ENCODE results near the gene CD180.

DNA sequence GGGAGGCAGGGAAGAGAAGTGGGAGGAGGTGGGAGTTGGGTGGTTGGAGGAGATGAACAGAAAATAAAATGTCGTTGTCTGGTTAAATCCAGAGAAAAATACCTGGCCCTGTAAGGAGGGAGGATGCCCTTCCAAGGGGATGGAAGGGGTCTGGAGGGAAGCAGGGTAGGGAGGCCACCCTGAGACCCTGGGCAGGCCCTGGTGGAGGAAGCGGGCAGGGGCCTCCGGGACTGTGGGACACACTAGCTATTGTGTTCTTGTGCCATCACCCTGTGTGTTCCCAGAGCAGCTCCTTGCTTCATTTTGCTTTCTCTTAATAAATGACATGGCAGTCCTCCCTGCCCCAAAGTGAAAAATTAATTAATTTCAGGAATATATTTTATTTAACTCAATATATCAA, 11.8 kb upstream of the CD180 start:
- TF ChIP-seq, protein P1, sequence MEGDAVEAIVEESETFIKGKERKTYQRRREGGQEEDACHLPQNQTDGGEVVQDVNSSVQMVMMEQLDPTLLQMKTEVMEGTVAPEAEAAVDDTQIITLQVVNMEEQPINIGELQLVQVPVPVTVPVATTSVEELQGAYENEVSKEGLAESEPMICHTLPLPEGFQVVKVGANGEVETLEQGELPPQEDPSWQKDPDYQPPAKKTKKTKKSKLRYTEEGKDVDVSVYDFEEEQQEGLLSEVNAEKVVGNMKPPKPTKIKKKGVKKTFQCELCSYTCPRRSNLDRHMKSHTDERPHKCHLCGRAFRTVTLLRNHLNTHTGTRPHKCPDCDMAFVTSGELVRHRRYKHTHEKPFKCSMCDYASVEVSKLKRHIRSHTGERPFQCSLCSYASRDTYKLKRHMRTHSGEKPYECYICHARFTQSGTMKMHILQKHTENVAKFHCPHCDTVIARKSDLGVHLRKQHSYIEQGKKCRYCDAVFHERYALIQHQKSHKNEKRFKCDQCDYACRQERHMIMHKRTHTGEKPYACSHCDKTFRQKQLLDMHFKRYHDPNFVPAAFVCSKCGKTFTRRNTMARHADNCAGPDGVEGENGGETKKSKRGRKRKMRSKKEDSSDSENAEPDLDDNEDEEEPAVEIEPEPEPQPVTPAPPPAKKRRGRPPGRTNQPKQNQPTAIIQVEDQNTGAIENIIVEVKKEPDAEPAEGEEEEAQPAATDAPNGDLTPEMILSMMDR (conservative IDR thresholded peaks at IDR 0.05; ENCODE audit: low read length), result no peak
- TF ChIP-seq EZH2phosphoT487 (IDR thresholded peaks at IDR 0.05; ENCODE audit: borderline replicate concordance, low read depth, low read length), result no peak

Measured in OCI-LY7 (cell line).